Parathyroid adenoma (tissue), 2 donors: Measurements from ENCODE around the gene MPG.

Experiments used
- H2AFZ ChIP-seq: fragments of 300-600 bp; sonication (generic); one replicate; pipeline ENCODE4 v1.7.0; 2017; ENCODE audit warnings: antibody characterized with exemption, mild to moderate bottlenecking
- H3K27ac ChIP-seq: fragments of 300-600 bp; sonication (generic); one replicate; pipeline ENCODE4 v1.7.0; 2017
- H3K27me3 ChIP-seq: fragments of 300-600 bp; sonication (generic); one replicate; pipeline ENCODE4 v1.7.0; 2017; ENCODE audit warnings: low read length; ENCODE audit not compliant: control insufficient read depth, insufficient read depth
- H3K36me3 ChIP-seq: fragments of 300-600 bp; sonication (generic); one replicate; pipeline ENCODE4 v1.7.0; 2017; ENCODE audit warnings: low read length; ENCODE audit not compliant: control insufficient read depth, insufficient read depth
- H3K4me1 ChIP-seq: fragments of 300-600 bp; sonication (generic); one replicate; pipeline ENCODE4 v1.7.0; 2017; ENCODE audit warnings: control low read depth
- H3K4me2 ChIP-seq: fragments of 300-600 bp; sonication (generic); one replicate; pipeline ENCODE4 v1.7.0; 2017; ENCODE audit warnings: low read length
- H3K4me3 ChIP-seq: fragments of 300-600 bp; sonication (generic); one replicate; pipeline ENCODE4 v1.7.0; 2017; ENCODE audit warnings: low read depth, low read length
- H3K79me2 ChIP-seq: fragments of 300-600 bp; sonication (generic); one replicate; pipeline ENCODE4 v1.7.0; 2017; ENCODE audit warnings: control low read depth
- H3K9ac ChIP-seq: fragments of 300-600 bp; sonication (generic); one replicate; pipeline ENCODE4 v1.7.0; 2017; ENCODE audit warnings: mild to moderate bottlenecking
- H3K9me3 ChIP-seq: fragments of 300-600 bp; sonication (generic); one replicate; pipeline ENCODE4 v1.7.0; 2017; ENCODE audit warnings: low read length; ENCODE audit not compliant: control insufficient read depth
- CTCF ChIP-seq: fragments of 300-600 bp; sonication (generic); IDR thresholded peaks from one replicate; pipeline ENCODE4 v1.7.0; 2017; ENCODE audit warnings: antibody characterized with exemption, mild to moderate bottlenecking
- donor health status: primary hyperparathyroidism.

The MPG gene

GRCh38 chr16:71210-71539 lies 6.8 kb upstream of the MPG start:
- no peaks in the 10 kb centered on the region for H3K27me3 ChIP-seq
- peak overlapping the region; percentile 90 for H3K4me2 ChIP-seq
- no peaks in the 10 kb centered on the region for H3K36me3 ChIP-seq
- no peak overlapping the region for H3K9ac ChIP-seq
- H3K9me3 ChIP-seq = no peaks in the 10 kb centered on the region
- no peak for TF ChIP-seq CTCF
- peak overlapping the region; percentile 62 for H3K27ac ChIP-seq
- H3K79me2 ChIP-seq = peaks cover under 1% of the 10 kb centered on the region
- H2AFZ ChIP-seq = peak overlapping the region; percentile 80
- H3K4me1 ChIP-seq = peaks cover 6% of the 10 kb centered on the region
- peak overlapping the region; percentile 60 for H3K4me3 ChIP-seq

- Histone ChIP-seq H3K27ac (peak overlapping the region; percentile 62), H3K9me3 (no peaks in the 10 kb centered on the region), H3K9ac (peak overlapping the region; percentile 46), H3K4me3 (peak overlapping the region; percentile 60), H3K4me1 (peaks cover 10% of the 10 kb centered on the region), H2AFZ (peak overlapping the region; percentile 80), H3K27me3 (no peaks in the 10 kb centered on the region), H3K4me2 (peak overlapping the region; percentile 90), H3K79me2 (no peaks in the 10 kb centered on the region), H3K36me3 (no peaks in the 10 kb centered on the region)
- TF ChIP-seq CTCF = no peak
These were observed 6.3 kb upstream of the MPG start for GRCh38 chr16:71540-72401.

- Histone ChIP-seq H3K27me3 (no peaks in the 10 kb centered on the region), H3K4me1 (peaks cover 10% of the 10 kb centered on the region)
- TF ChIP-seq CTCF = no peak
These were observed 5.2 kb upstream of the MPG start, which contains the start of gene RHBDF1 for GRCh38 chr16:72561-73548. Gene RHBDF1, minus strand, starts transcription at chr16:72631. Its CDS starts 7,616 bp downstream, at chr16:65015.

GRCh38 chr16:74051-74746 lies 3.8 kb upstream of the MPG start:
- no peak overlapping the region for H3K4me2 ChIP-seq
- H3K36me3 ChIP-seq = no peaks in the 10 kb centered on the region
- H3K27ac ChIP-seq = no peak overlapping the region
- no peak overlapping the region for H3K9ac ChIP-seq
- no peak overlapping the region for H2AFZ ChIP-seq
- H3K79me2 ChIP-seq = no peaks in the 10 kb centered on the region
- no peak overlapping the region for H3K4me3 ChIP-seq
- peaks cover 15% of the 10 kb centered on the region for H3K4me1 ChIP-seq
- no peaks in the 10 kb centered on the region for H3K9me3 ChIP-seq
- no peaks in the 10 kb centered on the region for H3K27me3 ChIP-seq
- TF ChIP-seq CTCF = no peak

More at GRCh38 chr16:72561-73548, 5.2 kb upstream of the MPG start, which contains the start of gene RHBDF1:
- H3K27ac ChIP-seq = peak within 1 kb of the TSS; percentile 64
- peak within 1 kb of the TSS; percentile 60 for H3K4me3 ChIP-seq
- H3K9ac ChIP-seq = peak within 1 kb of the TSS; percentile 46
- H3K4me2 ChIP-seq = peak within 1 kb of the TSS; percentile 90
- no peaks in the 10 kb centered on the region for H3K36me3 ChIP-seq
- H3K79me2 ChIP-seq = no peaks in the 10 kb centered on the region
- H2AFZ ChIP-seq = peak within 1 kb of the TSS; percentile 80
- no peaks in the 10 kb centered on the region for H3K9me3 ChIP-seq
